Activated CD4-positive, alpha-beta T cell treated with anti-CD3 and anti-CD28 coated beads, Interleukin-2, amount 50 U/mL, for 16 hours (primary cell): Measurements from ENCODE around the gene RABEP2.
"Not testable (repeated sequence)": the region's sequence is repeated elsewhere in the genome, so short reads cannot be mapped to it uniquely, and the experiment has no call there.

ENCODE experiments used
- DNase-seq: peaks from one replicate; pipeline ENCODE4 v3.0.0-alpha.2; 2020

Gene RABEP2

GRCh38 chr16:28876973-28877654 is 47.9 kb downstream of the RABEP2 start:
- DNase-seq: no peak

DNA sequence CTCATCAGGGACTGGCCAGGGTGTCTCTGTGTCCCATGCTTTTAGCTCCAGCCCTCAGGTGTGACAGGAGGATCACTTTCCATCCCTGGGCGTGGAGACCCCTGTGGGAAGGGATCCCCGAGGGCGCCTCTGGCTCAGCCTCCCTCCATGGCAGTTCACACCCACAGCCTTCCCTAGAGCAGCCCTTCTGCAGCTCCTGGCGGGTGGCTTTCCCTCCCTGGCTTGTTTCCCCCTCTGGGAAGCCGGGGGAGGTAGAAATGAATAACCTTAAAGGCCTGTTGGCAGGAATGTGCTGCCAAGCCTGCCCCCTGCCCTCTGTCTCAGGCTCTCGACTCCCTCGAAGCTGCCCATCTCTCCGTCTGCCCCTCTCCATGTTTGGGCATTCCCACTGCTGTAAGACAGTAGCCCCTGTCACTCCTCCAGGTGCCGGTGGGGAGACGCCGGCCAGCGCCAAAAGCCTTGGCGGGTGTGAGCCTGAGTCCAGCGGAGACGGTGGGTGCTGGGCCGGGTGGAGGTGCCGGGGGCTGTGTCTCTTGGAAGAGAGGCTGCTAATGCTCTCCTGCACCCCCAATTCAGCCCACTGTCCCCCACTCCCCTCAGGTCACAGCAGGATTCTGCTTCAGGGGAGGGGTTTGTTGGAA is 48.9 kb downstream of the RABEP2 start:
- DNase-seq: no peak

- DNase-seq: no peak
Measured at GRCh38 chr16:28875134-28876018, 49.7 kb downstream of the RABEP2 start.

DNA sequence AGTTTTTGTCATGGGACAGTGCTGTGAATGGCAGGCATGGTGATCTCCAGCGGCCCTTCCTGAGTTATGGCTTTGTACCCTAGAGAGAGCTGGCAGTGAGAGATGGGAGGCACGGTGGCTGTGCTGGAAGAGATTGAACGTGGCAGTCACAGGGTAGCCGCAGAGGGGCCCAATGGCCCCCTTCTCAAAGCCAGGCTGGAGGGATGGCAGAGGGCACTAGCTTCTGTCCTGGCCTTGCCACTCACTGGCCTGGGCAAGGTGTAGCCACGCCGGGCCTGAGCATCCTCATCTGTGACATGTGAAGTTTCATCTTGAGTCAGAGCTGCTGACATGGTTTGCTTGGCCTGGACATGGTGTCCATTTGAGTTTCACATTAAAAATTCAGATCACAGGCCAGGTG is 50.6 kb downstream of the RABEP2 start:
- no peak for DNase-seq

GRCh38 chr16:28873543-28874201 is 51.4 kb downstream of the RABEP2 start:
- DNase-seq: peak; percentile 53

- no peak for DNase-seq
Measured at GRCh38 chr16:28872952-28873351, 52.1 kb downstream of the RABEP2 start.

- no peak for DNase-seq
Measured at GRCh38 chr16:28869201-28869600, 55.8 kb downstream of the RABEP2 start.

DNA sequence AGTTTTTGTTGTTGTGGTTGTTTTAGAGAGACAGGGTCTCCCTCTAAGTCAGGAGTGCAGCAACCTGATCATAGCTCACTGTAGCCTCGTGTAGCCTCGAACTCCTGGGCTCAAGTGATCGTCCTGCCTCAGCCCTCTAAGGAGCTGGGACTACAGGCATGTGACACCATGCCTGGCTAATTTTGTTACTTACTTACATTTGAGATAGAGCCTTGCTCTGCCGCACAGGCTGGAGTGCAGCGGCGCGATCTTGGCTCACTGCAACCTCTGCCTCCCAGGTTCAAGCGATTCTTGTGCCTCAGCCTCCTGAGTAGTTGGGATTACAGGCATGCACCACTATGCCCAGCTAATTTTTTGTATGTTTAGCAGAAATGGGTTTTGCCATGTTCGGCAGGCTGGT is 57.4 kb downstream of the RABEP2 start:
- DNase-seq: not testable (repeated sequence)

DNA sequence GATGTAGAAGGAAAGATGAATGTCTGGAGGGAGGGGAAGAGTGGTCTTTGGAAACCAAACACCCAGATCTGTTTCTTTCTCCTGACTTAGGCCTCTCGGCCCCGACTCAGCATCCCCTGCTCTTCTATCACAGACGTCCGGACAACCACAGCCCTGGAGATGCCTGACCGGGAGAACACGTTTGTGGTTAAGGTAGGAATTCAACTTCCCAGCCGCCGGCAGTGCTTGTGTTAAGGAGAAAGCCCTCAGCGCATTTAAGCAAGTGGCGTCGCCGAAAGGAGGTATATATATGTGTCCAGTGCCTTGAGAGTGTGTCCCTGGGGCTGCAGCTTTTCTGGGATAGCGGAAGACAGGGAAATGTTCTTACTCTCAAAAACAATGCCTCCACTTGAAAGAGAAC is 57.8 kb downstream of the RABEP2 start:
- DNase-seq: no peak

GRCh38 chr16:28866454-28866804 is 58.6 kb downstream of the RABEP2 start:
- no peak for DNase-seq

- DNase-seq: no peak
Measured at GRCh38 chr16:28865722-28866453, 59.1 kb downstream of the RABEP2 start.

- DNase-seq: no peak
Measured at GRCh38 chr16:28865001-28865688, 59.9 kb downstream of the RABEP2 start.

DNA sequence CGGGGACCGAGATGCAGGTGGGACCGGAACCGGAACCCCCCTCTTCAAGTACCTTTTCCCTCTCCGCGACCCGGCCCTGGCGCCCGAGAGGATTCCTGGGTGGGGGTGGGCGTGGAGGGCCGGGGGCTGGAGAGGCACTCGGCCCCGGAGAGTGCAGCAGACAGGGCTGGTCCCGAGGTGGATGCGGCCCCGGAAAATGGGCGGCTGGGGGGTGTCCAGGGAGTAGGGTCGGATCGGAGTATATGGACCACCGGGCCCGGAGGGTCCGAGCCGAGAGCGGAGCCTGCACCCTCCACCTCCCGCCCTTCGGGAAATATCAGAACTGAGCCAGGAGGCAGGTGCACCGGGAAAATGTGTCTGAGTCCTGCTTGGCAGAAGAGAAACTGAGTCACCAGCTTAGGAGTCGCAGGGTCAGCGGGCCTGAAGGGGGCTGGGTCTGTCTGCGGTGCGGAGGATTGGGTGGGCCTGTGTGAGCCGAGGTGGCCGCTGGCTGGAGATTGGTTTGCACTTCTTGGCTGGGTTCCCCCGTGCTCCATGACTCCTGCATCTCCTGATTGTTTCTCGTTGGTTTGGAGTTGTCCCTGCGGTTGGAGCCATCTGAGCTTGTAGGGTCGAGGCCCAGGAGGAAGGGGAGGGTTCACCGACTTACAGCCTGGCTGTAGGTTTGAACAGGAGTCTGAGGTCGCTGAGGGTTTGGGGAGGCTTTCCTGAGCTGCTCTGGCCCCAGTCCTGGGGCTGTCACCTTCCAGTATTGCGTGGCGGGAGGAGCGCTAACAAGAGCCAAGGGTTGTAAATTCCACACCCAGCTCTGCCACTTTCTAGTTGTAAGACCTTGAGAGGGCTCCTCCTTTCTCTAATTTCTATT is 60.9 kb downstream of the RABEP2 start:
- DNase-seq: peak; percentile 15

- DNase-seq: no peak
Measured at GRCh38 chr16:28859326-28859725, 65.7 kb downstream of the RABEP2 start.

GRCh38 chr16:28858421-28858820 is 66.6 kb downstream of the RABEP2 start:
- DNase-seq: no peak
